ENCODE results near the gene MAD1L1.

The MAD1L1 gene

GRCh38 chr7:1920266-1920681 lies 312.5 kb downstream of the MAD1L1 start:
- no peak for DNase-seq

DNA sequence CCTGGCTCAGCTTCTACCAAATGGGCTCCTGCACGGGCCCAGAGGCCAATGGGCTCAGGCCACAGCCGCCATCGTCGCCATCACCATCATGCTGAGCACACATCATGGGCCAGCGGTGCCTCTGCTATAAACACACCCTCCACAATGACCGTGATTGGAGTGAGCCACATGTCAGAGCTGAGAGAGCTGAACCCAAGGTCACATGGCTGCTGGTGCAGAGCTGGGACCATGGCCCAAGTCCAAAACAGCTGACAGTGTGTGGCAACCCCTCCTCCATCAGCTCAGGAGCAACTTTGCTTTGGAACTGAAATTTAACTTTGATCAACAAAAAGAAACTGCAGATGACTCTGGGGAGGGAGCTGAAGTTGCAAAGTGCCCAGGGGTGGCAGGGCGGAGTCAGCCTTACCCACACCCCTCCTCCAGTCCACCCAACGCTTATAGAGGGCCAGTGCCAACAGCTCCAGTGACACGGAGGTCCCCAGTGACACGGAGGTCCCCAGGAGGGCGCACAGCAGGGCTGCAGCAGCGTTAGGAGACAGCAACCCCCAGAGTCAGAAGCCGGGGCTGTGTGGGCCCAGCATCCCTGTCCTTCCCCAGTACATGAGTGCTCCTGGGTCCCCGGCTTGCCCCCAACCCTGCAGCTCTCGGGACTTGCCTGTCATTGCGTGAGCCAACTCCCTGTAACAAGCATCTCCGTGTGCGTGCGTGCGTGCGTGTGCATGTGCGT lies 313.0 kb downstream of the MAD1L1 start:
- no peak for DNase-seq

DNA sequence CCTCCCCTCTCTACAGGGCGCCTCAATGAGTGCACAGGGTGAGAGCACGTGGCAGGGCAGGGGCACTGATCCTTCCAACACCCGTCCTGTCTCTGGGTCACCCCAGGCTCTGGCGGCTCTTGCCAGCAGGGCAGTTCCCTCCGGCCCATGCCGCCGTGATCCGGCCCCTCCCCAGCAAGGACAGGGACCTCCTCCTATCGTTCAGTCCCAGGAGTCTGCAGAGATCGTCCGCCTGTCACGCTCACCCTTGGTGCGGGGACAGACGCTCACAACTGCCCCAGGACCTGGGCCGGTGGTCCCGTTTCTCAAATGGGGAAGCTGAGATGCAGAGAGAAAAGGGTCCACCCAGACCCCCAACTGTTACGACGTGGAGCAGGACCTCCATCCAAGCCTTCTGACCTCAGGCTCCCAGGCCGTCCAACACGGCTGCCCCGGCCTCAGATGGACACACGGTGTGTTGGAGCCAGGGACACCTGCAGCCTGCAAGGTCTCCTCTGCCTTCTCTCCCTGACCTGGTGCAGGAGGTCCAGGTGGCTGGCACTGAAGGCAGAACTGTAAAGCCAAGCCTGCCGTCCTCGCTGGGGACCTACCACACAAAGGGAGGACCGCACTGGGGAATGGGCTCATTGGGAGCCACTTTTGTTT lies 313.7 kb downstream of the MAD1L1 start:
- no peak for DNase-seq

DNA sequence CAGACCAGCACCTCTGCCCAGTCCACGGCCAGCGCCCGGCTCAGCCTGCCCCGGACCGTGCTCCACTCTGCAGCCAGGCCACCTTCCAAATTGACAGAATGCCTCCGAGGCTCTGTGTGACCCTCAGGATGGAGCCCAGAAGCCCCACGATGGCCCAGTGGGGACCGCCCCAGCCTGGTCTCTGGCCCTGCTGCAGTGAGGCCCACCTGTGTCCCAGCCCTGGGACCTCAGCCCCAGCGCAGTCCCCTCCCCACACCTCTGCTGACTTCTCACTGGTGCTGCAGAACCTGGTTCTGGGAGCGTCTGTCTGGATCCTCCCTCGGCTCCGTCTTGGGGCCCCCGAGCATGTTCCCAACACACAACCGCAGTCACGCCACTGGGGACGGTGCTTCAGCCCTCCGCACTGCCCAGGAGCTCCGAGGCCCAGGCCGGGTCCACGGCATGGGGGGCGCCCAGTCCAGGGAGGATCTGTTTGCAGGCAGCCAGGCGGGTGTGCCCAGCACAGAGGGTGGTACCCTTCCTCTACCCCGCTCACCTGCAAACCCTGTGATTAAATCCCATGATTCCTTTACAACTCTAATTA lies 314.6 kb downstream of the MAD1L1 start:
- no peak for DNase-seq

- DNase-seq: peak in 1 of 3 experiments; percentile 26
Observed at GRCh38 chr7:1917221-1918062, 315.3 kb downstream of the MAD1L1 start.

DNA sequence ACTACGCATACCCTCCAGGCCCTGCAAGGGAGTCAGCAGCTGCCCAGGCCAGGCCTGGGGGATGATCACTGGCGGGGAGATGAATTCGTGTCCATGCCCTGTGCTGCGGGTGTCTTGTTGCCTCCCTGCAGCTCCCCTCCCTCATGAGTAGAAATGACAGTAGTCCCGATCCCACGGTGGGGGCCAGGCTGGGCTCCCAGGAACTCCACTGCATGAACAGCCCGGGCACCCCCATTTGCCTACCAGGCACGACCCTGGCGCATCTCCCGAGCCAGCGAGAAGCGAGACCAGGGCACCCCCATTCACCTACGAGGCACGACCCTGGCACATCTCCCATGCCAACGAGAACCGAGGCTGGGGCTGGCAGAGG lies 316.2 kb downstream of the MAD1L1 start:
- no peak for DNase-seq

DNA sequence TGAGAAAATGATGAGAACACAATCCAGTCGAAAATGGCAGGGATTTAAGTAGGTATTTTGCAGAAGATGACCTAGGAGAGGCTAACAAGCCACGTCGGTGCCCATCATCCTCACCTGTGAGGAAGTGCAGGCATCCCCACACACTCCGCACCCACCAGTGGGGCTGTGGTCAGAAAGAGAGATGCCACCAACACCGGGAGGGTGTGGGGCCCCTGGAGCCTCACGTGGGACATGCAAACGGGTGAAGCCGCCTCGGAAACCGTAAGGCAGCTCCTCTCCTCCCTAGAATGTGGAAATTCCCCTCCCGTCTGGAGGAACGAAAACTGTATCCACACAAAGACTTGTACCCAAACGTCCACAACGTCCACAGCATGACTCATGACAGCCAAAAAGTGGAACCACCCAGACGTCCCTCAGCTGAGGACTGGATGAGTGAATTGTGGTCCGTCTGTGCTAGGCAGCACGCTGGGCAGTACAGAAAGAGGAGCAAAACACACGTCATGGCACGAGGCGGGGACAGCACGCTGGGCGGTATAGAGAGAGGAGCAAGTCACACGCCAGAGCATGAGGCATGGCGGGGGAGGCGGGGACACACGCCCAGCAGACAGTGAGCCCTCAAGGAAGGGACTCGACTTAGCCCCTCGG lies 316.7 kb downstream of the MAD1L1 start:
- DNase-seq: no peak

- DNase-seq: no peak
Observed at GRCh38 chr7:1915326-1915725, 317.4 kb downstream of the MAD1L1 start.

GRCh38 chr7:1914743-1915142 lies 318.0 kb downstream of the MAD1L1 start:
- DNase-seq: no peak

DNA sequence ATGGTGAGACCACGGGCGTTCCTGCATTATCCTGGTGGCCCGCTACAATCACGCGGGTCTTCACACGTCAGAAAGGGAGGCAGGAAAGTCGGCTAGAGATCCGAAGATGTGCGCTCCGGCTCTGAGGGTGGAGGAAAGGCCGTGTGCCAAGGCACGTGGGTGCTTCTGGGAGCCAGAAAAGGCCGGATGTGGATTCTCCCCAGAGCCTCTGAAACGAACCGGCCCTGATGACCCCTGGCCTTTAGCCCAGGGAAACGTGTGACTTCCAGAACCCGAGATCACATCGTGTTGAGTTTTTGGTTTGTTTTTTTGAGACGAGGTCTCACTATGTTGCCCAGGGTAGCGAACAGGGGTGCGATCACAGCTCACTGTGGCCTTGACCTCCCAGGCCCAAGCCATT lies 318.4 kb downstream of the MAD1L1 start:
- no peak for DNase-seq

GRCh38 chr7:1913466-1914282 lies 319.1 kb downstream of the MAD1L1 start:
- no peak for DNase-seq

DNA sequence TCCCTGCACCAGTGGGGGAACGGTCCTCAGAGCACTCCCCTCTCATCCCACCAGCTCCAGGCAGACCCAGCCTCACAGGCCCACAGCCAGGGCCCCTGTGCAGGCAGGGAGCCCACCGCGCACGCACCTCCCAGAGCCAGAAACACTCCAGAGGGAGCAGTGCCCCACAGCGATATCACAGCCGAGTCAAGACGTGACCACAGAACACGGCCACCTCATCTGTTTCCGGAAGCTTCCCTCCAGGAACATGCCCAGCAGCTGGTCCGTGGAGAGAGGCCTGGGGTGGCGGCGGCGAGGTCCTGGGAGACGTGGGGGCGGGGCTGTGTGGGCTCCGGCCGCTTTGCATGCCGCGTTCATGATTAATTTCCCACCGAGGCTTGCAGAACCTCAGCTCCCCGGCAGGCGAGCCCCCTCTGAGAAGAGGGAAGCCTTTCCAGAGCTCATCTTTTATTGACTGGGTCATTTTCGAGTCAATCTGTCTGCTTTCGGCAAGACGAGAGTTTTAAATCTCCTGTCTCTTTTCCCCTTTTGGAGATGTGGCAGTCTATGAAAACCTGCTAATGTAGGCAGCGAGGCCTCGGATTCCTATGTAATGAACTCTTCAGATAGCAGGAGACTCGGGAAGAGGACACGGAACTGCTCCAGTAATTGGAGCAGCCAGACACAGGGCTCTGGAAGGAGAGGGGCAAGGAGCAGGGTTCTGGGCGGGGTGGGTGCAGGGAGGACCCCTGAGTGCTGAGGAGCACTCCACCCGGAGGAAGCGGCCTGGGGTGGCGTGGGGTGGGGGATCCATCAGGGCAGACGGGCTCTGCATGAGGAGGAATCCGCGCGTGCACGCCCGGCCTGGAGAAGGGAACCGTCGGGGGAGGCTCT lies 319.9 kb downstream of the MAD1L1 start:
- no peak for DNase-seq

DNA sequence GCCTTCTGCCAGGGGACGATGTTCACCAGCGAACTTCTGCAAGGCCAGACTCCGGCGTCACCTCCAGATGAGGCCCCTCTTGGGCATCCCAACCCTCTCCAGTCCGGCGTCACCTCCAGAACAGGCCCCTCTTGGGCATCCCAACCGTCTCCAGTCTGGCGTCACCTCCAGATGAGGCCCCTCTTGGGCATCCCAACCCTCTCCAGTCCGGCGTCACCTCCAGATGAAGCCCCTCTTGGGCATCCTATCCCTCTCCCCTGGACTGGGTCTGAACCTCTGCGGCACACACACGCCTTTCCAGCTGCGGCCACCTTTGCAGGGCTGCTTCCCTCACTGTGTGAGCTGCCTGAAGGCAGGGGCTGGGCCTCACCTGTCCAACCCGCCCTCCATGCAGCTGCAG lies 321.2 kb downstream of the MAD1L1 start:
- no peak for DNase-seq

GRCh38 chr7:1910827-1911226 lies 321.9 kb downstream of the MAD1L1 start:
- DNase-seq: peak in 1 of 3 experiments; percentile 19

GRCh38 chr7:1910081-1910685 lies 322.6 kb downstream of the MAD1L1 start:
- DNase-seq: no peak

- DNase-seq: no peak
Observed at GRCh38 chr7:1909476-1909875, 323.3 kb downstream of the MAD1L1 start.

- no peak for DNase-seq
Observed at GRCh38 chr7:1908823-1909420, 323.8 kb downstream of the MAD1L1 start.

- DNase-seq: no peak
Observed at GRCh38 chr7:1907751-1908365, 324.9 kb downstream of the MAD1L1 start.

DNA sequence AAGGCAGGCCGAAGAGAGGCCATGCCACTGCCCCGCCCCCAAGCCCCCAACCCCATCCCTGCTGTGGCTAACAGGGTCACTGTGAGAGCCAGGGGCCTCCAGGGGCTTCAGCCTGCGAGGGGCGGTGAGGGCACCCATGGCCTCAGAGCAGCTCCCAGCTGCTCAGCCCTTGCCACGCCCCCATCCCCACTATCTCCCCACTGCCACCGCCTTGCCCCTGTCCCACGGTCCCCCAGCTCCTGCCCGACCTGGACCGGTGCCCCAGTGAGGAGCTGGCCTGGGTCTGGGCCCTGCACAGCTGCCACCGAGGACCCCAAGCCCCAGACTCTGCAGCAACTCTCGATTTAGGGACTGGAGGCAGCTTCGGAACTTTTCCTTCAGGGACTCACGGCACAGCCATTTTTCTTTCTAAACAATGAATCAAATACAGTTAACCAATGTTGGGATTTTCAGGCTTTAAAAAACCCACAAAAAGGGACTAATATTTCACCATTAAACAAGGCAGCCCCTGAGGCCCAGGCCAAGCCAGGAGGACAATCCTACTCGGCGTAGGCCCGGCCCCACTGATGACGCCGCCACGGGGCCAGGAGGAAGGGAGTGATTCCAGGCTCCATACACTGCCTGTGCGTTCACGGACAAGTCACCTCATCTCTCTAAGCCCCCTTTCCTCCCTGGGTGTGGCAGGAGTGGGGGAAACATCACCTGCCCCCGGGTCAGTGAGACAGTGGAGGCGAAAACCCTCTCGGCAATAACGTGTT lies 325.6 kb downstream of the MAD1L1 start:
- no peak for DNase-seq

All from NCI-H1417 (cell line).